ENCODE results near the gene MPP4.

DNA sequence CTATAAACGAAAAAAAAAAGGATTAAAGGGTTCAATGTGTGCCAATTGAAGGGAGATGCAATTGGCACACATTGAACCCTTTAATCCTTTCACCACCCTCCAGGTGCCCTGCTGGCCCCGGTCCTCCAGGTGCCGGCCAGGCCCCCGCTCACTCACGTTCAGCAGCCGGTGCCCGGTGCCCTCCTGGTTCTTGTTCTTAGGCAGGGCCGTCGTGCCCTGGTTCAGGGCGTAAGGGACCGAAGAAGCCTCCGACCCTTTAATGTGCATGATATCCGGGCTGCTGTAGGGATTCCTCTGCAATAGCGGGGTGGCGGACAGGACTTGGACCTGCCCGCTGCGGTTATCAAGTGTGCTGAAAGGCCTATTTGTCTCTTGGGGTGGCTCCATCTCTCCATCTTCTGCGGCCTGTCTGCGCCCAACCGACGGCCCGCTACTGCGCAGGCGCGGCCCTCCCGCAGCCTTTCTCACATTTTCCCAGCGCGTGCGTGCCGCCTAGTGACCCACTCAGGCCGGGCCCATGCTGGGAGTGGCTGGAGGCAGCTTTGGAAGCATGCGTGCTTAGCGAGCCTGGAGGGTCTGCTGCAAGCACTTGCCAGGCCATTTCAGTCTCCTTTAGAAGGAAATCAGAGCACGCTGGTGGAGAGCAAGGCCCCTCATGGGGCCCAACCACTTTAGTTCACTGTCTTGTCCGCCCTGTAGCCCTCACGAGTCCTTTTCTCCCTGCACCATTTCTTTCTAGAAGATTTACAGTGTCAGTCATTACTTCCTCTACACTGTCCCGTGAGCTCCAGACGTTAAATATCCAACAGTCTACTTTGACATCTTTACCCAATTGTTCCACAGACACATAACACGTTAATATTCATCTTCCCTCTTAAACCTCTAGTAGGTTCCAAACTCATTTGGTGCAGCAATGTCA lies 79.4 kb downstream of the MPP4 start:
- no peak for TF ChIP-seq EZH2 (IDR thresholded peaks at IDR 0.05; ENCODE audit: low read length, missing control alignments)
- TF ChIP-seq CTCF (conservative IDR thresholded peaks at IDR 0.05 in 1 of 2, IDR thresholded peaks at IDR 0.05 in 1 of 2; ENCODE audit: low read depth in 1 of 2, low read length in 2 of 2), result peak; percentile 40 to 54

Data from fibroblast of lung (primary cell).